Immature natural killer cell (primary cell): Measurements from ENCODE around the gene AFAP1. TPM values are rescaled to one million over a fixed set of nuclear protein-coding genes. Genes with fewer than 3 reads are reported as not detected.
A peak's percentile ranks its signal among the peaks of the same experiment; 100 is the strongest.

Experiments used
- DNase-seq, 3 donors: peaks; one replicate each; pipeline ENCODE4 v3.0.0; 2022; ENCODE audit warnings: mixed read lengths in 1 of 3
- H3K27ac Mint-ChIP-seq, 6 donors: one replicate each; pipeline ENCODE4 v1.8.0; 2020; ENCODE audit warnings: mixed read lengths in 6 of 6, mild to moderate bottlenecking in 5 of 6, inconsistent platforms in 4 of 6, moderate library complexity in 3 of 6
- H3K27me3 Mint-ChIP-seq, 3 donors: one replicate each; pipeline ENCODE4 v1.8.0; 2020 to 2021; ENCODE audit warnings: low read depth in 3 of 3, mild to moderate bottlenecking in 3 of 3, mixed read lengths in 3 of 3, moderate library complexity in 3 of 3, inconsistent platforms in 1 of 3
- H3K36me3 Mint-ChIP-seq, 3 donors: one replicate each; pipeline ENCODE4 v1.8.0; 2020; ENCODE audit warnings: mixed read lengths in 3 of 3, inconsistent platforms in 2 of 3, mild to moderate bottlenecking in 2 of 3
- H3K4me1 Mint-ChIP-seq, 2 donors: one replicate each; pipeline ENCODE4 v1.8.0; 2020; ENCODE audit warnings: inconsistent platforms in 2 of 2, mild to moderate bottlenecking in 2 of 2, mixed read lengths in 2 of 2, moderate library complexity in 1 of 2
- H3K4me3 Mint-ChIP-seq, 5 donors: one replicate each; pipeline ENCODE4 v1.8.0; 2020; ENCODE audit warnings: mild to moderate bottlenecking in 5 of 5, mixed read lengths in 5 of 5, inconsistent platforms in 3 of 5, moderate library complexity in 3 of 5
- H3K9me3 Mint-ChIP-seq, 6 donors: one replicate each; pipeline ENCODE4 v1.8.0; 2020; ENCODE audit warnings: mild to moderate bottlenecking in 6 of 6, mixed read lengths in 6 of 6, inconsistent platforms in 4 of 6, moderate library complexity in 3 of 6
- polyA plus RNA-seq, 3 donors: library from polyadenylated mRNA; unstranded; fragments of 300-500 nt; fragmentation: Illumina TruSeq; gene quantifications; one replicate each; pipeline ENCODE4 v1.2.3, GENCODE V29; 2021

Gene AFAP1
- polyA plus RNA-seq, 3 donors from 2014 or later = 0.32 to 1.2 TPM; not detected in 1

- Mint-ChIP-seq H3K4me3 (peak overlapping the region; percentile 59 to 80 (median 69)), H3K27me3 (peaks cover 18 to 30% (median 20%) of the 10 kb centered on the region in 3 donors), H3K4me1 (peaks cover 85 to 86% of the 10 kb centered on the region in 2 donors), H3K9me3 (no peaks in the 10 kb centered on the region), H3K36me3 (peaks cover 0 to under 1% (median 0%) of the 10 kb centered on the region in 3 donors), H3K27ac (peak overlapping the region; percentile 87 to 97 (median 96))
- peak; percentile 63 to 71 (median 70) for DNase-seq
Measured at GRCh38 chr4:7964890-7965662, 25.4 kb upstream of the AFAP1 start.

GRCh38 chr4:7964459-7964858, 24.8 kb upstream of the AFAP1 start:
- peak; percentile 44 to 51 (median 44) for DNase-seq
- Mint-ChIP-seq H3K4me3 (peak overlapping the region in 3 of 5 donors; percentile 62 to 80 (median 69)), H3K27me3 (peaks cover 14 to 24% (median 15%) of the 10 kb centered on the region in 3 donors), H3K4me1 (peaks cover 79 to 80% of the 10 kb centered on the region in 2 donors), H3K27ac (peak overlapping the region; percentile 87 to 97 (median 96)), H3K36me3 (no peaks in the 10 kb centered on the region), H3K9me3 (no peaks in the 10 kb centered on the region)

- no peaks in the 10 kb centered on the region for H3K36me3 Mint-ChIP-seq
- H3K27ac Mint-ChIP-seq = peak overlapping the region; percentile 45 to 97 (median 77)
- H3K4me3 Mint-ChIP-seq = peak overlapping the region in 1 of 5 donors; percentile 35
- no peak for DNase-seq
- H3K27me3 Mint-ChIP-seq = peaks cover 9 to 20% (median 11%) of the 10 kb centered on the region in 3 donors
- no peaks in the 10 kb centered on the region for H3K9me3 Mint-ChIP-seq
- H3K4me1 Mint-ChIP-seq = peaks cover 72 to 73% of the 10 kb centered on the region in 2 donors
Measured at GRCh38 chr4:7963691-7964090, 24.0 kb upstream of the AFAP1 start.

- H3K36me3 Mint-ChIP-seq = no peaks in the 10 kb centered on the region
- H3K9me3 Mint-ChIP-seq = no peaks in the 10 kb centered on the region
- peak overlapping the region in 1 of 5 donors; percentile 59 for H3K4me3 Mint-ChIP-seq
- H3K4me1 Mint-ChIP-seq = peaks cover 64 to 65% of the 10 kb centered on the region in 2 donors
- peak overlapping the region in 4 of 6 donors; percentile 23 to 97 (median 68) for H3K27ac Mint-ChIP-seq
- peaks cover 4 to 19% (median 5%) of the 10 kb centered on the region in 3 donors for H3K27me3 Mint-ChIP-seq
- DNase-seq = no peak
Measured at GRCh38 chr4:7962609-7963508, 23.2 kb upstream of the AFAP1 start.

- DNase-seq = peak; percentile 50 to 60 (median 57)
- H3K27ac Mint-ChIP-seq = peak overlapping the region; percentile 8 to 75 (median 60)
- no peaks in the 10 kb centered on the region for H3K9me3 Mint-ChIP-seq
Measured at GRCh38 chr4:7960790-7961655, 21.4 kb upstream of the AFAP1 start.

GRCh38 chr4:7960017-7960789, 20.5 kb upstream of the AFAP1 start:
- H3K27me3 Mint-ChIP-seq = peaks cover 0 to 10% (median 2%) of the 10 kb centered on the region in 3 donors
- H3K4me1 Mint-ChIP-seq = peaks cover 37 to 40% of the 10 kb centered on the region in 2 donors
- H3K27ac Mint-ChIP-seq = peak overlapping the region in 4 of 6 donors; percentile 8 to 75 (median 66)
- H3K36me3 Mint-ChIP-seq = no peaks in the 10 kb centered on the region
- H3K9me3 Mint-ChIP-seq = no peaks in the 10 kb centered on the region
- DNase-seq = no peak
- peak overlapping the region in 3 of 5 donors; percentile 12 to 58 (median 53) for H3K4me3 Mint-ChIP-seq

More at GRCh38 chr4:7960790-7961655, 21.4 kb upstream of the AFAP1 start:
- H3K4me1 Mint-ChIP-seq = peaks cover 45 to 49% of the 10 kb centered on the region in 2 donors
- peaks cover 0 to 14% (median 7%) of the 10 kb centered on the region in 3 donors for H3K27me3 Mint-ChIP-seq
- H3K4me3 Mint-ChIP-seq = peak overlapping the region; percentile 10 to 68 (median 53)
- no peaks in the 10 kb centered on the region for H3K36me3 Mint-ChIP-seq

GRCh38 chr4:7959078-7959477, 19.4 kb upstream of the AFAP1 start:
- peak overlapping the region in 1 of 6 donors; percentile 38 for H3K27ac Mint-ChIP-seq
- no peaks in the 10 kb centered on the region for H3K36me3 Mint-ChIP-seq
- peaks cover 26 to 29% of the 10 kb centered on the region in 2 donors for H3K4me1 Mint-ChIP-seq
- H3K4me3 Mint-ChIP-seq = no peak overlapping the region
- H3K9me3 Mint-ChIP-seq = no peaks in the 10 kb centered on the region
- DNase-seq = no peak
- H3K27me3 Mint-ChIP-seq = peaks cover 0 to 3% (median 2%) of the 10 kb centered on the region in 3 donors

- no peak for DNase-seq
- H3K9me3 Mint-ChIP-seq = peaks cover 0 to 2% (median 0%) of the 10 kb centered on the region in 6 donors
- no peaks in the 10 kb centered on the region for H3K36me3 Mint-ChIP-seq
- H3K4me1 Mint-ChIP-seq = peaks cover 9 to 13% of the 10 kb centered on the region in 2 donors
- no peak overlapping the region for H3K27ac Mint-ChIP-seq
- peaks cover under 1 to 3% (median 2%) of the 10 kb centered on the region in 3 donors for H3K27me3 Mint-ChIP-seq
- H3K4me3 Mint-ChIP-seq = no peak overlapping the region
Measured at GRCh38 chr4:7956934-7957656, 17.4 kb upstream of the AFAP1 start.

GRCh38 chr4:7956270-7956808, 16.7 kb upstream of the AFAP1 start:
- Mint-ChIP-seq H3K4me3 (no peak overlapping the region), H3K4me1 (peaks cover 9 to 11% of the 10 kb centered on the region in 2 donors), H3K9me3 (peaks cover 0 to 2% (median 0%) of the 10 kb centered on the region in 6 donors), H3K27ac (no peak overlapping the region), H3K27me3 (peaks cover 2 to 6% (median 5%) of the 10 kb centered on the region in 3 donors), H3K36me3 (peaks cover 0 to under 1% (median 0%) of the 10 kb centered on the region in 3 donors)
- DNase-seq = no peak

- H3K36me3 Mint-ChIP-seq = peaks cover 0 to 5% (median 0%) of the 10 kb centered on the region in 3 donors
- H3K27ac Mint-ChIP-seq = no peak overlapping the region
- peaks cover under 1 to 1% of the 10 kb centered on the region in 2 donors for H3K4me1 Mint-ChIP-seq
- H3K27me3 Mint-ChIP-seq = peaks cover 2 to 6% (median 5%) of the 10 kb centered on the region in 3 donors
- no peak for DNase-seq
- H3K9me3 Mint-ChIP-seq = peaks cover 0 to 2% (median 0%) of the 10 kb centered on the region in 6 donors
- no peak overlapping the region for H3K4me3 Mint-ChIP-seq
Measured at GRCh38 chr4:7955393-7955792, 15.7 kb upstream of the AFAP1 start.

- peaks cover 0 to 6% of the 10 kb centered on the region in 2 donors for H3K4me1 Mint-ChIP-seq
- H3K9me3 Mint-ChIP-seq = peaks cover 0 to 2% (median 0%) of the 10 kb centered on the region in 6 donors
- no peak overlapping the region for H3K27ac Mint-ChIP-seq
- DNase-seq = no peak
- H3K36me3 Mint-ChIP-seq = peaks cover 0 to 5% (median 0%) of the 10 kb centered on the region in 3 donors
- H3K27me3 Mint-ChIP-seq = peaks cover 6 to 11% (median 6%) of the 10 kb centered on the region in 3 donors
- H3K4me3 Mint-ChIP-seq = no peak overlapping the region
Measured at GRCh38 chr4:7952615-7953014, 13.0 kb upstream of the AFAP1 start.
